Hypothalamus (tissue), 51 donors: ENCODE results near the gene NOLC1.

Source experiments
- DNase-seq, 51 donors: peaks; one replicate each; lab custom pipeline; 2025; lab: John Stamatoyannopoulos, UW

Gene NOLC1

DNA sequence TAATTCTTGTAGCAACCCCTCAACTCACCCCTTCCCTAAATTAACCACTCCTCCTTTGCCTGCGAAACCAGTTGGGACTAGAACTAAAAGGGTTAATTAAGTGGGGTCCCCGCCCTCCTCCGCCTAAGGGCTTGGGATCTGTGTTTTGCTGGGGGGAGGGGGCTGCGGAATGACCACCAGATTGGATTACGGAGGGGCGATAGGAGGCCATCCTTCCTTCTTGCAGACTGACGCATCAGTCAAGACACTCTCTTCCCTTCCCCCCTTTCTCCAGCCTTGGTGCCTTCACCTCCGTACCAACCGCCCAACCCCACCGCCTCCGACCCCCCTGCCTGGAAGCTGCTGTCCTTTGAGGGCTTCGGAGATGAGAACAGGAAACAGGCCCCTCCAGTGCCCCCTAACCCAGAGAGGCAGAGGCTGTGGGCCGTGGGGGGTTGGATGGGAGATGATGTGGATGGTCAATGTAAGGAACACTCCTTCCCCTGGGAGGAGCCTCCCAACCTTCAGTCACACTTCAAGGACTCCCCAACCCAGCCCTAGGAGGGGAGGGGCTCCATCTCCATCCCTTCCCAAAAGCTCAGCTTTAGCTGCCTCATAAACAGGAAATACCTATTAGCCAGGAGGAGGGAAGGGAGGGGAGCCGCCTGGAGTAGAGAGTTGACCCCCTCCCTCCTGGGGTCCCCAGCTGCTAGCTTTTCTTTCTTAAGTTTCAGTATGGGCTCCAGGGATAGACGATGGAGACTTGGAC is 31.0 kb upstream of the NOLC1 start:
- peak in 38 of 51 donors; percentile 7 to 74 (median 43) for DNase-seq

DNA sequence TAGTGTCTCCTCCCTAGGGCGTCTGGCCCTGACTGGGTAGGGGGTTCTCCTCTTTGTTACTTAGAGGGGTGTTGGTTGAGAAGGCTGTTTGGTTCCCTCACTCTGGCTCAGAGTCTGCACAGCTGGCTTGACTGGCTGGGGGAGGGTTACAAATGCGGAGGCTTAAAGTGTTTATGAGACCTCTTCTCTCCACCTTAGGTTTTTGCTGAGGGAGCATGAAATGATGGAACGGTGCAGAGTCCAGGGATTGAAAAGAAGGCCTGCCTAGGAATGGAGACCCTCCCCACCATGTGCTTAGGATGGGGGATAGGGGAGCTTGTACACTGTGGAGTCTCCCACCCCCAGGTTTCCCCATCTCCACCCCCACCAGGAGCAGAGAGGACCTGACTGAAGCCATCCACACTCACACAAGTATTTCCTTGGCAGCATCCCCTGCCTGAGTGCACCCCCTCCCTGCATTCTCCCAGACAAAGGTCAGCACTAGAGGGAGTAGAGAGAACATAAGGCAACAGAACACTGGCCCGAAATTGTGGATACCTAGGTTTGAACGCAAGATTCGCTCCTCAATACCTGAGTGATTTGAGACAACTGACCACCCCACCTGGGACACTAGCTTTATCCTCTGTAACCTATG is 30.3 kb upstream of the NOLC1 start:
- DNase-seq, result peak in 5 of 51 donors; percentile 4 to 35 (median 7)

GRCh38 chr10:102122450-102122849 is 29.7 kb upstream of the NOLC1 start:
- DNase-seq, result no peak

DNA sequence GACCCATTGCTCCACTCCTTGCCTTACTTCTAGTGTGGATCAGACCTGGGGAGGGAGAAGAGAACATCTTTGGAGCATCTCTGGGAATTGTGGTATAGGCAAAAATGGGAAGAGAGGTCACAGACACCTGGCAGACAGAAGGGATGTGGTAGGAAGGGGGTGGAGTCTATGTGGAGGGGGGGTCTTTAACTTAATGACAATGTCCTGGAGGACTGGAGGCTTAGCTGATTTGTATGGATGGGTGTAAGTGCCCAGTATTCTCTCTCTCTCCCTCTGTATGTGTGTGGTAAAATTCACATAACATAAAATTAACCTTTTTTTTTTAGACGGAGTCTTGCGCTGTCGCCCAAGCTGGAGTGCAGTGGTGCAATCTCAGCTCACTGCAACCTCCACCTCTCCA is 29.0 kb upstream of the NOLC1 start:
- no peak for DNase-seq

DNA sequence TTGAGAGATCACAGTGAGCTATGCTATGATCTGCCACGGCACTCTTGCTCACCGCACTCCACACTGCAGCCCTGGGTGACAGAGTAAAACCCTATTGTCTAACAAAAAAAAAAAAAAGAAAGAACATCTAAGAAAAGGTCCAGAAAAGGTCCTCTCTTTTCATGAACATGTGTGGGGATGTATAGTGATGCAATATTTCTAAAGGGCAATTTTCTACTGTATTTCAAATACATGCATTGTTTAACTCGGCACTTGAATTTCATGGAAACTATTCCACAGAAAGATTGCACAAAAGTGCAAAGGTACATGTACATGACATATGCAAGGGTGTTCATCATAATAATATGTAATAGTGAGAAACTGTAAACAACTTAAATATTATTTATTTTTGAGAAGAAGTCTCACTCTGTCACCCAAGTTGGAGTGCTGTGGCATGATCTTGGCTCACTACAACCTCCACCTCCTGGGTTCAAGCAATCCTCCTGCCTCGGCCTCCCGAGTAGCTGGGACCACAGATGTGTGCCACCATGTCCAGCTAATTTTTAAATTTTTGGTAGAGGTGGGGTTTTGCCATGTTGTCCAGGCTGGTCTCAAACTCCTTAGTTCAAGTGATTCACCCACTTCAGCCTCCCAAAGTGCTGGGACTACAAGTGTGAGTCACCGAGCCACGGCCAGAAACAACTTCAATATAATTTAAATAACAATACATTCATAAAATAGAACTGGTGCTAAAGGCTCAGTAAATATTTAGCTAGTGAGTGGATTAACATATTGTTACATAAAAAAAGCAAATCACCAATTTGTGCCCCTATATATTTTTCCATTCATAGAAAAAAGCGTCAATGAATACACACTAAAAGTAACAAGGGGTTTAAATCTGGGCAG is 20.7 kb upstream of the NOLC1 start:
- no peak for DNase-seq

GRCh38 chr10:102132193-102132562 is 20.0 kb upstream of the NOLC1 start:
- DNase-seq, result no peak

GRCh38 chr10:102132563-102133372 is 19.4 kb upstream of the NOLC1 start, which contains the start of gene PPRC1:
TSS of gene PPRC1 (plus strand) at chr10:102133040. CDS start at chr10:102133069, 29 bp downstream.
- peak; percentile 84 to 99 (median 97) for DNase-seq

DNA sequence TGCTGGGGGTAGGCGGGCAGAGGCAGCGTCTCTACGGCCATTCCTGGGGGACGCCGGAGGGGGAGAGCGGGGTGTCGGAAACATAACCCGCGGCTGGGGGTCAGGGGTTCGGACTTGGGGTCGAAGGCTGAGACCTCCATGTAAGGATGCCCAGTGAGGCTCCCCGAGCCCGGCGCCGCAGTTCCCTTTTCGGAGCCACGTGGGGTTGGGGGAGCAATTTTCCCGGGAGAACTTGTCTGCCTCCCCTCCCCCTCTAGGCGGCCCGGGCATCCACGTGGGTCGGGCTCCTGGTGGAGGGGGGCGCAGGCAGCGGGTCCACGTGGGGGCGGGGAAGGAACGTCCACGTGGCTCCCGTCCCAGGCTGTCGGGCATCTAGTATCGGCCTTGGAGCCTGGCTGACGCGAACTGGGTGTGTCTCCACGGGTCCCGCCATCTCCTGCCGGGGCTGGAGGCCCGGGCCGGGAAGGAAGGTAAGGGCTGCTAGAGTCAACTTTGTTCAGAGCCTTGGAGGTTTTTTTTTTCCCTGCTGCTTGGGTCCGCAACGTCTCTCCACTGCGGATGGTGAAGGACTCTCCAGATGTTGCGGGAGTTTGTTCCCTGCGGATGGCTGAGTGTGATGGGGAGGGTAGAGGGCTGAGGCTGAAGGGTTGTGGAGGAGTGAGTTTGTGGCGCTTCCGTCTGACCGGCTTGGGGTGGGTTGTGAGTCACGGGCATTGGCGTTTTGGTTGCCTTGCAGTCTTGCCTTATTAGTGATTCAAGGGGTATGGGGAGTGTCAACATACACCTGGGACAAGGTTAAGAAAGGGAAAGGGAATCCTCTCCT is 18.6 kb upstream of the NOLC1 start:
- peak in 50 of 51 donors; percentile 38 to 86 (median 75) for DNase-seq

GRCh38 chr10:102134416-102134815 is 17.8 kb upstream of the NOLC1 start:
- no peak for DNase-seq

- DNase-seq, result no peak
Observed at GRCh38 chr10:102135956-102136526, 16.1 kb upstream of the NOLC1 start.

- no peak for DNase-seq
Observed at GRCh38 chr10:102139281-102140110, 12.7 kb upstream of the NOLC1 start.

- no peak for DNase-seq
Observed at GRCh38 chr10:102140218-102140617, 12.0 kb upstream of the NOLC1 start.

- DNase-seq, result no peak
Observed at GRCh38 chr10:102140913-102141540, 11.2 kb upstream of the NOLC1 start.

DNA sequence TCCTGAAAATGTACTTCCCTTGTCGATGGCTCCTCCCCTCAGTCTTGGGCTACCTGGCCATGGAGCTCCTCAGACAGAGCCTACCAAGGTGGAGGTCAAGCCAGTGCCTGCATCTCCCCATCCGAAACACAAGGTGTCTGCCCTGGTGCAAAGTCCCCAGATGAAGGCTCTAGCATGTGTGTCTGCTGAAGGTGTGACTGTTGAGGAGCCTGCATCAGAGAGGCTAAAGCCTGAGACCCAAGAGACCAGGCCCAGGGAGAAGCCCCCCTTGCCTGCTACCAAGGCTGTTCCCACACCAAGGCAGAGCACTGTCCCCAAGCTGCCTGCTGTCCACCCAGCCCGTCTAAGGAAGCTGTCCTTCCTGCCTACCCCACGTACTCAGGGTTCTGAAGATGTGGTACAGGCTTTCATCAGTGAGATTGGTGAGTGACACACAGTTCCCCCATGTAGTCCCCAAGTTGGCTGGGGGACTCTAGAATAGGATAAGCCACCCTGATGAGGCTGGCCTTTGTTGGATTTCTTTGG is 10.5 kb upstream of the NOLC1 start:
- no peak for DNase-seq

DNA sequence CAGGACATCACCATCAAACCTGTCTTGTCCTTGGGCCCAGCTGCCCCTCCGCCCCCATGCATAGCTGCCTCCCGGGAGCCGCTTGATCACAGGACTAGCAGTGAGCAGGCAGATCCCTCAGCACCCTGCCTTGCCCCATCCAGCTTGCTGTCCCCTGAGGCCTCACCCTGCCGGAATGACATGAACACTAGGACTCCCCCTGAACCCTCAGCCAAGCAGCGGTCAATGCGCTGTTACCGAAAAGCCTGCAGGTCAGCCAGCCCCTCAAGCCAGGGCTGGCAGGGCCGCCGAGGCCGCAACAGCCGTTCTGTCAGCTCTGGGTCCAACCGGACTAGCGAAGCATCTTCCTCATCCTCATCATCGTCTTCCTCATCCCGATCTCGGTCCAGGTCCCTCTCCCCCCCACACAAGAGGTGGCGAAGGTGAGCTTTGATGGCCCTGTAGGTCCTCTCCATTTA is 5.2 kb upstream of the NOLC1 start:
- no peak for DNase-seq

DNA sequence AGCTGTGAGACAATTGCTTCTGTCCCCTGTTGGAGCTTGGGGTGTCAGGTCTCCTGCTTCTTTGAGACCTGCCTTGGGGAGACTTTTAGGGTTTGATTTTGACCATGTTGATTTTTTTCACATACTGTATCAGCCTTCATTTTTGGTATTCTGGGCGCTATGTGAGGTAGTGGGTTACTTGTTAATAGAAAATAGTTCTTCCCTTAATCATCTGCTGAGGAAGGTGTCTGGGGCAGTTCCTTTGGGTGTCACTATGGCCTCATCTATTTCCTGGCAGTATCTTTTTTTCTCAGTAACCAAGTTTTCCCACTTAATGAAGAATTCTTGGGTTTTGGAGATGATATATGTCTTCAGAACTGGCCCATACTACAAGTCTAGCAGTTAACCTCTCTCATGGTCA is 4.6 kb upstream of the NOLC1 start:
- DNase-seq, result no peak

DNA sequence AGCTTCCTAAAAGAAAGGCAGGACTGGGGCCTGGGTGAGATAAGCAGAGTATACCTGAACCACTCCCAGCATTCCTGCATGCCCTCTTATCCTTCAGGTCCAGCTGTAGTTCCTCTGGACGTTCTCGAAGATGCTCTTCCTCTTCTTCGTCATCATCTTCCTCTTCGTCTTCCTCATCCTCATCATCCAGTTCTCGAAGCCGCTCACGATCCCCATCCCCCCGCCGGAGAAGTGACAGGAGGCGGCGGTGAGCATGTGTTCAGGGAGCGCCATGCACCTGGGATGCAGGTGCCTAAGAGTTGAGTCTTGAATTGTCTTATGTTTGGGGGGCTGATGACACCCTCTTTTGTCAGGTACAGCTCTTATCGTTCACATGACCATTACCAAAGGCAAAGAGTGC is 3.9 kb upstream of the NOLC1 start:
- no peak for DNase-seq
